GM20431 (cell line): ENCODE data around the gene WWOX.

Experiments used
- in situ Hi-C: fragments of 300-500 bp; cut with MseI, MboI; formaldehyde crosslinking; loops from one replicate; pipeline ENCODE4 v1.15.0; 2020; ENCODE audit warnings: low sequenced_read_pairs; ENCODE audit not compliant: unreplicated experiment

WWOX gene

GRCh38 chr16:78607022-78607421 lies 507.6 kb downstream of the WWOX start:
- in situ Hi-C loops, result no loop called here

- in situ Hi-C loops, result no loop called here
Measured at GRCh38 chr16:78607465-78607864, 508.0 kb downstream of the WWOX start.

- in situ Hi-C loops, result no loop called here
Measured at GRCh38 chr16:78608305-78608776, 508.9 kb downstream of the WWOX start.

- in situ Hi-C loops, result no loop called here
Measured at GRCh38 chr16:78609402-78610274, 510.2 kb downstream of the WWOX start.

- in situ Hi-C loops, result no loop called here
Measured at GRCh38 chr16:78611318-78611717, 511.9 kb downstream of the WWOX start.

GRCh38 chr16:78619811-78620210 lies 520.4 kb downstream of the WWOX start:
- in situ Hi-C loops, result no loop called here

GRCh38 chr16:78620291-78620690 lies 520.8 kb downstream of the WWOX start:
- in situ Hi-C loops, result no loop called here

GRCh38 chr16:78623796-78624195 lies 524.3 kb downstream of the WWOX start:
- in situ Hi-C loops, result no loop called here

DNA sequence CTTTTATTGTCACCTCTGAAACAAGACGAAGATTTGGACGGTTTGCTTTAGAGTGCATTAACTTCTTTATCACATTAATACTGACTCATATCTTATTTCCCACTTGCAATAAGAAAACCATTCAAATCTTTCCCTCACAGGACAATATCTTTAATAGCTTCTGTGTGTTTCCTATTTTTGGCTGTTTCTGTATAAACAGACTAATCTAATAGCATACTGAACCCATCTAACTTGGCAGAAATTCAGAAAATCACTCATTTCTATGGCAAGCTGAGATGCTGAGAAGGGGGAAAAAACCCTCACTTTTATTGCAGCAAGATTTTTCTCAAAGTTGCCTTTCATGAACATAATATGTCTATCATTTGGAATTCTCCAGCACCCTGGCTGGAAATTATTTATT lies 524.9 kb downstream of the WWOX start:
- in situ Hi-C loops, result no loop called here

DNA sequence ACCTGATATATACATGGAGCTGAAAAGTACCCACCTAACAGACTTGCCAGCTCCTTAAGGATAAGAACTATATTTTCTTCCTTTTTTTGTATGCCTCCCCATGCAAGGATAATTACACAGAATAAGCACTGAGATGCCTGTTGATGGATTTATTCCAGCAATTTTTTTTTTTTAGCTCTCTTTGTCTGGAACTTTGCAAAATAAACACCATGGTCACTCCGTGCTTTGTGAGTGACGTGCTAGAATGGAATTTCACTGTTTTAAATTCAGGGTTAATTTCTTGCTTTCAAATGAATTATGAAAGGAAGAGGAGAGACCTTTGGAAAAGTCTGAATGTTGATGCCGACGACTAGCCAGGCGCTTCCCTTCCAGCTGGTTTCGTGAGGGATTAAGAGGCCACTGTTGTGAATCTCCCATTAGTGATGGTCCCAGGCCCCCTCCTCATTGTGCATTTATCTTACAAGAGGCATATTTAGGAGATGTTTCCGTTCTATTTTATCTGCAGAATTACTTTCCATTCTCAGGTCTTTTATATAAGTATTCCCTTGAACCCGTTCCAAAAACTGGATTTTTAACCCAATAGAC lies 529.1 kb downstream of the WWOX start:
- in situ Hi-C loops, result no loop called here

- in situ Hi-C loops, result no loop called here
Measured at GRCh38 chr16:78629173-78629572, 529.7 kb downstream of the WWOX start.

- in situ Hi-C loops, result no loop called here
Measured at GRCh38 chr16:78630102-78630501, 530.6 kb downstream of the WWOX start.

GRCh38 chr16:78633551-78633950 lies 534.1 kb downstream of the WWOX start:
- in situ Hi-C loops, result no loop called here

DNA sequence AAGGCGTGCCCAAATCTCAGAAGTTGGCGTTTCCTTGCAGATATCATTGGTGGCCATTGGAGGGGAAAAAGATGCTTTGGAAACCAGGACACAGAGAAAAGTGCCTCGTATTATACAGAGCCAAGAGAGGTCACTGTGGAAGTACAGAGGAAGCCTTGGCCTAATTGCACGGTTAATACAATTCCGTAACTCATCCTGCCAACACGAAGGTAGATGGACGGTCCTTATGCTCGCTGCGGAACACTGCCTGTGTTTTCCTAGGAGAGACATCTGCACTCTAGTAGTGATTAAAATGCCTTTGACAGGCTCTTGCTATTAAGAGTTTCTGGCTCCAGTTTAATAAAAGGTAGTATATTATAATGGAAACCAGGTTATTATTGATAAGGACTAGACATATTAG lies 536.4 kb downstream of the WWOX start:
- in situ Hi-C loops, result no loop called here

DNA sequence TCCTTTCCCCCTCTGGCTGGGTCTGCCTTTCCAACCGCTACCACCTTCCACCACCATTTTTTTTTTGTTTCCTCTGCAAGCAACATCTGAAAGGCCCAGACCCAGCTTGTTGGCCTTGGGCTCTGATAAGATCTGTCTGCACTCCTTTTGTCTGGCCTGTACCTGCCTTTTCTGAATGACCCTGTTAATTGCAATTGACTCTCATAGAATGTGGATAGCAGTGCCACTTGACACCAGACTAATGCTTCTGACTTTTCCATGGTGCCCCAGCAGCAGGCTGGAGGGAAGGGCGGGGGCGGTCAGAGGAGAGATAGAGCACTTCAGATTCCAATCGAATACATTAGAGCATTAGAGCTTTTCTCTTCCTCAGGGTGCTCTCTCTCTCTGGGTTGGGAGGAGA lies 538.9 kb downstream of the WWOX start:
- in situ Hi-C loops, result no loop called here

GRCh38 chr16:78639775-78640174 lies 540.3 kb downstream of the WWOX start:
- in situ Hi-C loops, result no loop called here

GRCh38 chr16:78640886-78641285 lies 541.4 kb downstream of the WWOX start:
- in situ Hi-C loops, result no loop called here

DNA sequence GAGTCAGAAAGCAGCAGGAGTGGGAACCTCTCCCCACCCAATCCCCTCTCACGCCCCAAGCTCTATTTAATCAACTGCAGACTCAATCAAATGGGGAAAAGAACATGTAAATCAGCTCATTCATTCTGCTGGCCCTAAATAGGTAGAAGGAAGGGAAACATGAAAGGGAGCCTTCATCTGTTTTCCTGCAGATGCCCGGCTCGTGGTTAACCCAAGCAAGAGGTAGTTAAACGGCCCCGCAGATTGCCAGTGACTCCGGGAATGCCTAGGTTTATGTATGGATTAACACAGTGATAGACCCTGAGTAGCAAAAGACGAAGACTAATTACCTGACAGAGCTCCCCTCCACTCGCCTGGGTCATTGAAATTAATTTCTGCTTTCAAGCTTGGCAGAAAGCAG lies 542.0 kb downstream of the WWOX start:
- in situ Hi-C loops, result no loop called here

- in situ Hi-C loops, result no loop called here
Measured at GRCh38 chr16:78642621-78643285, 543.3 kb downstream of the WWOX start.

DNA sequence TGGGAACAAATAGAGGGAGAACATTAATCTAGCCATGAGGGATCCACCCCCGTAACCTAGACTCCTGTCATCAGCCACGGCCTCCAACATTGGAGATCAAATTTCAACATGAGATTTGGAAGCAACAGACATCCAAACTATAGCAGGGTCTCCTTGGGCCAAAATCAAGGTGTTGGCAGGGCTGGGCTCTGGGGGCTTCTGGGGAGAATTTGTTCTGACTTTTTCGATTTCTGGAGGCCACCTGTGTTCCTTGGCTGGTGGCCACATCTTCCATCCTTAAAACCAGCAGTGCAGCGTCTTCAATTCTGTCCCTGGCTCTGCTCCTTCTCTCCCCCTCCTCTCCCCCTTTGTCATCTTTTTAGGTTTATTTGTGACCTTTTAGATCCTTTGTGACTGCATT lies 546.2 kb downstream of the WWOX start:
- in situ Hi-C loops, result no loop called here

GRCh38 chr16:78647019-78647418 lies 547.6 kb downstream of the WWOX start:
- in situ Hi-C loops, result no loop called here
